Large intestine (tissue), 3 donors: ENCODE data around the gene PCP4L1. TPM values are rescaled to one million over a fixed set of nuclear protein-coding genes. Genes with fewer than 3 reads are reported as not detected.
A peak's percentile ranks its signal among the peaks of the same experiment; 100 is the strongest.

Experiments
- DNase-seq, 2 donors: peaks; one replicate each; pipeline versions ENCODE4 v3.0.0 to v3.0.0-alpha.2; 2013
- H3K27ac ChIP-seq: one replicate; pipeline ENCODE4 v1.5.1; 2013; ENCODE audit warnings: low read length
- H3K27me3 ChIP-seq: 2 replicates; pipeline ENCODE4 v1.6.1; 2013; ENCODE audit warnings: low read length; ENCODE audit not compliant: control insufficient read depth, insufficient read depth
- H3K36me3 ChIP-seq: 2 replicates; pipeline ENCODE4 v1.6.1; 2013; ENCODE audit warnings: low read length; ENCODE audit not compliant: control insufficient read depth, insufficient read depth
- H3K4me1 ChIP-seq: one replicate; pipeline ENCODE4 v1.6.1; 2013; ENCODE audit warnings: low read length; ENCODE audit not compliant: control insufficient read depth, insufficient read depth
- H3K4me3 ChIP-seq: one replicate; pipeline ENCODE4 v1.5.1; 2013; ENCODE audit warnings: low read length
- H3K9me3 ChIP-seq: one replicate; pipeline ENCODE4 v1.6.1; 2013; ENCODE audit warnings: mild to moderate bottlenecking, low read depth, low read length, moderate library complexity; ENCODE audit not compliant: control insufficient read depth
- WGBS: methylation state at CpG from one replicate; pipeline ENCODE4 v1.1.5; 2013; ENCODE audit warnings: low lambda C conversion rate; ENCODE audit not compliant: insufficient coverage; 5-methylcytosine and 5-hydroxymethylcytosine counted together
- polyA plus RNA-seq: library from polyadenylated mRNA; unstranded; fragments of 120-200 nt; gene quantifications from one replicate; pipeline ENCODE4 v1.2.1, GENCODE V29; 2013

The PCP4L1 gene
- polyA plus RNA-seq, 1 donor = 9.4 TPM

DNA sequence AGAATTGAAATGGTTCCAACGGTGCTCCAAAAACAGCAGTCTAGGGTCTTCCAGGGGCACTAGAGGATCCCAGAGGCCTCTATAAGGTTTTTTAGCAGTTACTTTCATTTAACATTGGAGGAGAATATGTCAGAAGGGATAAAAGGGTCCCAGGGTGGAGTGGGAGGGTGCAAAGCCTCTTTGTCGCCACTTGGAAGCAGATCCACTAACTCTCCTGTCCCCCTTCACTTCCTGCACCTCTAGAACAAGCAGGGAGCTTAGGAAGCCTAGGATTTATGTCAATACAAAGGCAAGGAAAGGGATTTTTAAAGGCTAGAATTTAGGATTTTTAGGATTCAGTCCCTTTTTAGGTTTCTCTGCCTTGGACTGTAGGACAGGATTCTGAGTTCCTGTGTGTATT is 8.3 kb downstream of the PCP4L1 start:
- no peak for DNase-seq
- Histone ChIP-seq H3K27ac (no peak overlapping the region), H3K4me1 (no peaks in the 10 kb centered on the region), H3K9me3 (no peaks in the 10 kb centered on the region), H3K36me3 (no peaks in the 10 kb centered on the region), H3K4me3 (no peak overlapping the region), H3K27me3 (no peaks in the 10 kb centered on the region)
- WGBS = no CpG with 5 or more reads among the region's 2 CpGs

DNA sequence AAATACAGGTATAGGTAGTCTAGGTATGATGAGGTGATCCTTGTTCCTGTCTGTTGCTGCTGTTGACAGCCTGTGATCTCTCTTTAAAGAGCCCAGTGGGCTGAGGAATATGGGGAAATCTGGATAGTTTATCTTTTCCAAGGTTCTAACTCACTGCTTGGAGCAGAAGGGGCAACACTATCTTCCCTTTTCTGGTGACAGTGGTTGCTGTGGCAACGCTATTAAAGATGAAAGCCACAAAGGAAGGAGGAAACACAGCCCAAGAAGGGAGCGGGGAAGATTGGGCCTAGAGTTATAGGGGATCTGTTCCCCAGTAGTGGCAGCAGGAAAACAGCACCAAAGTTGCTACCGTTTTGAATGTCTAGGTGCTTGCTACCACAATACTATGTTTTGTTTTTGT is 8.8 kb downstream of the PCP4L1 start:
- no peak overlapping the region for H3K27ac ChIP-seq
- H3K4me1 ChIP-seq = no peaks in the 10 kb centered on the region
- no peaks in the 10 kb centered on the region for H3K9me3 ChIP-seq
- no peaks in the 10 kb centered on the region for H3K36me3 ChIP-seq
- no CpG with 5 or more reads among the region's 3 CpGs for WGBS
- DNase-seq = no peak
- H3K4me3 ChIP-seq = no peak overlapping the region
- no peaks in the 10 kb centered on the region for H3K27me3 ChIP-seq

DNA sequence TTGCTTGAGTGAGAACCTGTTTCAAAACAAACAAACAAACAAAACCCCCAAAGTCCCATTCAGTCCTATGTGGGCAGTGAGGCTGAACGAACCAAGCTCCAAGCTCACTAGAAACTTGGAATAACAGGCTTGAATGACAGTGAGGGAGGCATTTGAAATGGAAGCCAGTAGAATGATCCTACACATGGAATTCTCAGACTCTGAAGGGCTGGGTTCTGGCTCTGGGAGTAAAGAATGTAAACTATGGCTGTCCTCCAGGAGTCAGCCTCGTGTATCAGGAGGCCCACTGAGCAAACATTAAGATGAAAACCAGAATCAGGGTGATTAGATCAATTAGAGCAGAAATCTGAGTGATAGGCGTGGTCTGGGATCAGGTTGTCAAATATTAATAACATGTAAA is 14.9 kb downstream of the PCP4L1 start:
- H3K27me3 ChIP-seq = no peaks in the 10 kb centered on the region
- no peak overlapping the region for H3K4me3 ChIP-seq
- H3K4me1 ChIP-seq = no peaks in the 10 kb centered on the region
- no CpG with 5 or more reads among the region's 3 CpGs for WGBS
- H3K27ac ChIP-seq = no peak overlapping the region
- no peaks in the 10 kb centered on the region for H3K36me3 ChIP-seq
- H3K9me3 ChIP-seq = no peaks in the 10 kb centered on the region
- DNase-seq = no peak

DNA sequence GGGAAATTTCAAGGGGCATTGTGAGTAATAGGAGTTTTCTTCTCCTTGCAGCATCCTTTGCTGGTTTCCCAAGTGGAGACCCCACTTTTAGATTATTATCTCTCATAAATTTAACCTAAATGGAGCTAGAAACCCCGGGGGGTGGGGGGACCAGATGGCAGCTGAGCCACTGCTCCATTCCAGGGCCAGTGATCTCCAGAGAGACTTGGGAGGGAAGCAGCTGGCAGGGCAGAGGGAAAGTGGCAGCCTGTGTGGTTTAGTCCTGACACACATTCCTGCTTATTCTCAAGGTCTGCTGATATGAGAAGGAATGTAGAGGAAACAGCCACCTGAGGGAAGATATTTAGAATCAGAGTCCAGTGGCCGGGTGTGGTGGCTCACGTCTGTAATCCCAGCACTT is 16.3 kb downstream of the PCP4L1 start:
- no peak for DNase-seq
- Histone ChIP-seq H3K4me3 (no peak overlapping the region), H3K36me3 (no peaks in the 10 kb centered on the region), H3K4me1 (no peaks in the 10 kb centered on the region), H3K27ac (no peak overlapping the region), H3K27me3 (no peaks in the 10 kb centered on the region), H3K9me3 (no peaks in the 10 kb centered on the region)
- 33% methylated on average over 1 of the region's 3 CpGs for WGBS

DNA sequence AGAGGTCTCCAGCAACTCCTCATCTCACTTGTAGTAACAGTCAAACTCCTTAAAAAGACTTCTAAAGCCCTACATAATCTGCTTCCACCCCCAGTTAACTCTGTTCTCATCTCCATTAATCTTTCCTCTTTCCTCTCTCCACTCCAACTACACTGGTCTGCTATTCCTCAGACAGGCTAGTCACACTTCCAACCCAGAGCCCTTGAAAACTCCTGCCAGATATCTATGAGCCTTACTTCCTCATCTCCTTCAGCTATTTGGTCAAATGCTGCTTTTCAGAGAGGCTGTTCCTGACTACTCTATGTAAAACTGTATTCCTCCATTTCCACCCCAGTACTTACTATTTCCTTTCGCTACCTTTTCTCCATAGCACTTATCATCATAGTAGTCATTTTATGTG is 24.4 kb downstream of the PCP4L1 start:
- DNase-seq = no peak
- H3K36me3 ChIP-seq = no peaks in the 10 kb centered on the region
- H3K4me3 ChIP-seq = no peak overlapping the region
- no peaks in the 10 kb centered on the region for H3K27me3 ChIP-seq
- H3K4me1 ChIP-seq = peaks cover 3% of the 10 kb centered on the region
- no peak overlapping the region for H3K27ac ChIP-seq
- no CpG with 5 or more reads among the region's 1 CpG for WGBS
- peaks cover 4% of the 10 kb centered on the region for H3K9me3 ChIP-seq

DNA sequence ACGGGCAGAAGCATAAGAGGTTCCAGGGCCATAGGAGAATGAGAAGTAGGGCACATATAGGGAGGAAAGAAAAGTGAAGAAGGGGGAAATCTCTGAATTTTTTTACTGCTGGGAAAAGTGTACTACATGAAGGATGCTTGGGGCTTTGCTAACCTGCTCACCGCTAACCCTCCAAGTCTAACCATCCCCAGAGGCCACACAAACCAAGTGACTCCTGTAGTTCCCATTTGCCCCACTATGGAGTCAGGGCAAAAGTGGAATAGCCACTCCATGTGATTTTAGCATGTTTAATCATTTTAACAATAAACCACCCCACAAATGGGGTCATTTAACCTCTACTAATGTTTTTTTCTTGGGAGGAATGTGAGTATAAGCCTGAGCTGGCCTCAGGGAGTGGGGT is 26.6 kb downstream of the PCP4L1 start:
- 100% methylated on average over 1 of the region's 2 CpGs for WGBS
- H3K4me3 ChIP-seq = no peak overlapping the region

DNA sequence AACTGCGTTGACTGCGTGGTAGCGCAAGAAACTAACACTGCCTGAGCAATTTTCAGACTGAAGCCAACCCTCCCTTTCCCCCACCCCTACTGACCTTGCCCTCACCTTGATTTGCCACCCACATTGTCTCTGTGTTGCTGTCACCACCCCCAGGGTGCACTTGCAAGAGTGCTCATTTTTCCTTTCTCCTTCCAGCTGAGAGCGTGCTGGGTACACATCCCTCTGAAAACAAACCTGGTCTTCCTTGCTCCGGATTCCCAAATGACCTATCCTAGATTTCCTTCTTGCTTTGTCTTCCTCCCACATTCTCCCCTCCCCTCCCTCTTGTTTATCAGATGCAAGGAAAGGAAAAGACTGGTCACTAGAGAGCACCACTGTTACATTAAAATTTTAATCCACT is 27.0 kb downstream of the PCP4L1 start:
- Histone ChIP-seq H3K27ac (no peak overlapping the region), H3K27me3 (no peaks in the 10 kb centered on the region)

More for the DNA sequence above, 26.6 kb downstream of the PCP4L1 start:
- Histone ChIP-seq H3K9me3 (peaks cover 4% of the 10 kb centered on the region), H3K36me3 (no peaks in the 10 kb centered on the region), H3K27ac (no peak overlapping the region), H3K27me3 (no peaks in the 10 kb centered on the region), H3K4me1 (peaks cover 3% of the 10 kb centered on the region)
- DNase-seq = no peak

DNA sequence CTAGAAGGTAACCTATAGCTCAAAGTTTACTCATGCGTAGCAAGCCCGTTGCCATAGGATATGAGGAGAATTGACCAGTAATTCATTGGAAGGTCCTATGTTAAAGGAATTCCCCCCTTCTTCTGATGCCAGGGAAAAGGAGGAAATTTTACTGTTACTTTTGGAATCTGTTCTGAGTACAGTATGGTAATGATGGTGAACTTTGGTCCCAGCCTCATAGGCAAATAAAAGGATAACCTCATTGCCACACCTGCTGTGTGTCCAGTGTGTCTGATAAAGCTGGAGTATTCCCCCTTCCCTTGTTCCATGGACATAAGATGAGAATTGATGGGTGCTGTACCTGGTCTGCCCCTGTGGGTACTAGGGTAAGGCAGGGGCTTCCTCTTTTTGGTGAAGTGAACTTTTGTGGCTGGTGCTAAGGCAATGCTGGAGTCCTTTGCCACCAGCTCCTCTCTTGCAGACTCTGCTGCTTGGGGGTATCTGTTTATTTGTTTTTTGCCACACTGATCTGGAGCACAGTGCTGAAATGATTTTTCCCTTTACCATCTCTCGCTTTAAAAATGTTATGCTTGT is 29.0 kb downstream of the PCP4L1 start:
- peak; percentile 44 to 72 for DNase-seq
- Histone ChIP-seq H3K9me3 (no peaks in the 10 kb centered on the region), H3K27me3 (no peaks in the 10 kb centered on the region), H3K36me3 (no peaks in the 10 kb centered on the region), H3K27ac (no peak overlapping the region), H3K4me3 (no peak overlapping the region), H3K4me1 (peaks cover 6% of the 10 kb centered on the region)
- WGBS = 35% methylated on average over 2 of the region's 3 CpGs

More for the DNA sequence above, 27.0 kb downstream of the PCP4L1 start:
- WGBS = no CpG with 5 or more reads among the region's 5 CpGs
- no peaks in the 10 kb centered on the region for H3K36me3 ChIP-seq
- H3K4me3 ChIP-seq = no peak overlapping the region
- DNase-seq = no peak
- peaks cover 4% of the 10 kb centered on the region for H3K9me3 ChIP-seq
- peaks cover 3% of the 10 kb centered on the region for H3K4me1 ChIP-seq

DNA sequence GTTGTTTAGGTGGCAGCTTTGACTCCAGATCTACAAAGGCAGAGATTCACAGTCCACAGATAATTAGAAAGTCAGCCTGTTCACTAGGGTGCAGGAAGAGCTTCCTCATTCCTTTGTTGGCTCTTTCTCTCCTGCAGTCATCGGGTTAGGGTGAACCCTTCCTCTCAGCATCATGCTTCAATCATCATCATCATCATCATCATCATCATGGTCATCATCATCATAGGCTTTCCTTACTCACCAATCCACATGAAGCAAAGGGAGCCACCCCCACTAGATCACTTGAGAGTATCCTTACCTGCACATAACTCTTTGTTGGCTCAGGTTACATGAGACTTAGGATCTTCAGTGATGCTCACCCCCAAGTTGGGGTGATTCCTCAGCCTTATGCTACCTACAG is 32.2 kb downstream of the PCP4L1 start:
- H3K9me3 ChIP-seq = no peaks in the 10 kb centered on the region

DNA sequence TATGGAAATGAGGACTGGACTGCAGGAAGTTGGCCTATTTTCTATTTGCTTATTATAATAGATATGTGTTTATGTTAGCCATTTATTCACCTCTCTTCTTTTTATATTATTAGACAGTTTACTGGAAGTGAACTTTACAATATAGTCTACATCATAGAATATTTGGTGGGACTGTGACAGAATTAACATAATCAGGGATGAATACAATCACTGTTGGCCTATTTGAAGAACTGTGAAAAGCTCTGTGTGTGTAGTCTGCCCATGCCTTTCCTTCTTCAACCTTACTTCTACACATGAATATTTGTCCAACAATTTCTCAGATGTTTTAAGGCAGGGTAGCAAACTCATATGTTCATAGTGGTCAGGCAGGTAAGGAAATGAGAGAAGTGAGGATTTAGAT is 38.9 kb downstream of the PCP4L1 start:
- no peak overlapping the region for H3K4me3 ChIP-seq
- DNase-seq = no peak
- H3K36me3 ChIP-seq = no peaks in the 10 kb centered on the region
- no peaks in the 10 kb centered on the region for H3K27me3 ChIP-seq
- H3K27ac ChIP-seq = no peak overlapping the region
- H3K9me3 ChIP-seq = no peaks in the 10 kb centered on the region
- H3K4me1 ChIP-seq = no peaks in the 10 kb centered on the region

More for the DNA sequence above, 32.2 kb downstream of the PCP4L1 start:
- Histone ChIP-seq H3K36me3 (no peaks in the 10 kb centered on the region), H3K4me3 (no peak overlapping the region), H3K27ac (no peak overlapping the region), H3K27me3 (no peaks in the 10 kb centered on the region), H3K4me1 (peaks cover 6% of the 10 kb centered on the region)
- WGBS = no CpG with 5 or more reads among the region's 1 CpG
- no peak for DNase-seq

DNA sequence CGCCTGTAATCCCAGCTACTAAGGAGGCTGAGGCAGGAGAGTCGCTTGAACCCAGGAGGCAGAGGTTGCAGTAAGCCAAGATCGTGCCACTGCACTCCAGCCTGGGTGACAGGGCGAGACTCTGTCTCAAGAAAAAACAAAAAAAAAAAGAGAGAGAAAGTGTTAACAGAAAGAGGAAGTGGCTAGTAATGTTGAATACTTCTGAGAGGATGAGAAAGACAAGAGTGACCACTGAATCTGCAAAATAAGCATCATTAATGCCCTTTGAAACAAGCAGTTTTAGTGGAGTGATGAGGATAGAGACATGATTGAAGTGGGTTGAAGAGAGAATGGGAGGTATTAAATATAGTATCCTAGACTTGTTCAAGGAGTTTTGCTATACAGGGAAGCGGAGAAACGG is 39.6 kb downstream of the PCP4L1 start:
- H3K27ac ChIP-seq = no peak overlapping the region
- WGBS = 72% methylated on average over 2 of the region's 6 CpGs
- no peak for DNase-seq

More for the DNA sequence above, 39.6 kb downstream of the PCP4L1 start:
- Histone ChIP-seq H3K4me3 (no peak overlapping the region), H3K9me3 (no peaks in the 10 kb centered on the region), H3K36me3 (no peaks in the 10 kb centered on the region), H3K27me3 (no peaks in the 10 kb centered on the region), H3K4me1 (no peaks in the 10 kb centered on the region)
